Measurements from ENCODE around the gene TIAM2.
"Not testable (repeated sequence)": the region's sequence is repeated elsewhere in the genome, so short reads cannot be mapped to it uniquely, and the experiment has no call there.

Gene TIAM2

GRCh38 chr6:155200012-155200411, 204.9 kb downstream of the TIAM2 start:
- no peak for DNase-seq (ENCODE audit: low spot score)

GRCh38 chr6:155201461-155202226, 206.5 kb downstream of the TIAM2 start:
- peak; percentile 87 for DNase-seq (ENCODE audit: low spot score)

- no peak for DNase-seq (ENCODE audit: low spot score)
Measured at GRCh38 chr6:155207223-155207622, 212.1 kb downstream of the TIAM2 start.

GRCh38 chr6:155212106-155212505, 217.0 kb downstream of the TIAM2 start:
- DNase-seq (ENCODE audit: low spot score), result no peak

- DNase-seq (ENCODE audit: low spot score), result no peak
Measured at GRCh38 chr6:155212616-155213380, 217.7 kb downstream of the TIAM2 start.

GRCh38 chr6:155213611-155214372, 218.7 kb downstream of the TIAM2 start:
- DNase-seq (ENCODE audit: low spot score), result no peak

GRCh38 chr6:155215906-155216305, 220.8 kb downstream of the TIAM2 start:
- DNase-seq (ENCODE audit: low spot score), result no peak

- DNase-seq (ENCODE audit: low spot score), result no peak
Measured at GRCh38 chr6:155216312-155217046, 221.4 kb downstream of the TIAM2 start.

GRCh38 chr6:155218711-155219110, 223.6 kb downstream of the TIAM2 start:
- not testable (repeated sequence) for DNase-seq (ENCODE audit: low spot score)

- no peak for DNase-seq (ENCODE audit: low spot score)
Measured at GRCh38 chr6:155219299-155219698, 224.2 kb downstream of the TIAM2 start.

GRCh38 chr6:155219858-155220301, 224.8 kb downstream of the TIAM2 start:
- DNase-seq (ENCODE audit: low spot score), result no peak

GRCh38 chr6:155221086-155221485, 226.0 kb downstream of the TIAM2 start:
- no peak for DNase-seq (ENCODE audit: low spot score)

GRCh38 chr6:155222506-155222905, 227.4 kb downstream of the TIAM2 start:
- no peak for DNase-seq (ENCODE audit: low spot score)

GRCh38 chr6:155223646-155224451, 228.7 kb downstream of the TIAM2 start:
- peak; percentile 96 for DNase-seq (ENCODE audit: low spot score)

GRCh38 chr6:155224618-155225017, 229.5 kb downstream of the TIAM2 start:
- no peak for DNase-seq (ENCODE audit: low spot score)

- no peak for DNase-seq (ENCODE audit: low spot score)
Measured at GRCh38 chr6:155227046-155227445, 231.9 kb downstream of the TIAM2 start.

GRCh38 chr6:155228546-155229166, 233.5 kb downstream of the TIAM2 start:
- no peak for DNase-seq (ENCODE audit: low spot score)

GRCh38 chr6:155230975-155231374, 235.9 kb downstream of the TIAM2 start:
- not testable (repeated sequence) for DNase-seq (ENCODE audit: low spot score)

GRCh38 chr6:155232848-155233247, 237.7 kb downstream of the TIAM2 start:
- no peak for DNase-seq (ENCODE audit: low spot score)

- DNase-seq (ENCODE audit: low spot score), result no peak
Measured at GRCh38 chr6:155234167-155234566, 239.1 kb downstream of the TIAM2 start.

Measured in kidney capillary endothelial cell (primary cell).